Globus pallidus (tissue), 1 donor: ENCODE data around the gene STK33.

Experiments used
- DNase-seq: peaks from one replicate; pipeline ENCODE4 v3.0.0-alpha.2; 2015; ENCODE audit warnings: low spot score

The STK33 gene

DNA sequence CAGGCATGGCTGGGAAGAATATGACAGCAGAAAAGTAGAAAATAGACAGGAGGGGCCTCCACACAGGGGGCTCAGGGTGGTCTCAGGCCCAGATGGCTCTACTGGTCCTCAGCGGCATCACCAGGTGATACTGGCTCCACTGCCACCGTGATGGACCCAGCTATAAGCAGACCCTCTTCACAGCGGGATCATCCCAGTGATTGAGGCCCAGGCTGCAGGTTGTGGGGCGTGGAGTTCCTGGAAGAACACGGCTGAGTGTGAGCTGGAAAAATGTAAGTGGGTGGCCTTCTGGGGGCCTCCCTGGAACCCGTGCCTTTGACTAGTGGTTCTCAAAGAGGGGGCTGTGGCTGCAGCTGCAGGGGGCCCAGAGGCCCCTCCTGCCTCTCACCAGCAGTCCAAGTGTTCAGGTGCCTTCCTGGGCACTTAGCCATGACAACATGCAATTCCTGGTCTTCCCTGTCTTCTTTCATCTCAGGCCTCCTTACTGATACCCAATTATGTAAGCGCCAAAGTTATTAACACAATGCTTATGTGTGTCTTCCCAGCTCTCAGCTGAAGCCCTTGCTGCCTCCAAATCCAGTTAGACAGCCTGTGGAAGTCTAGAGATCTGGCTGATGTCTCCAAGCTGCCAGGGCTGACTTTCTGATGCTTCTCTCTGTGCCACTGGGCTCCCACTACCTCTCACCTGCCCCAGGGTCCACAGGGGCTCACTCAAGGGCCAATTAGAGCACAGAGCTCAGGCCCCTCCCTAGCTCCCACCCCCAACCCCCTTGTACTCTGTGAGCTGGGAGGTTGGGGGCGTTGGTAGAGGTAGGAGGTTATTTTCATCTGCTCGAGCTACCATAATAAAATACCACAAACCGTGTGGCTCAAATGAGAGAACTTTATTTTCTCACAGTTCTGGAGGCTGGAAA lies 220.3 kb downstream of the STK33 start:
- DNase-seq = no peak

DNA sequence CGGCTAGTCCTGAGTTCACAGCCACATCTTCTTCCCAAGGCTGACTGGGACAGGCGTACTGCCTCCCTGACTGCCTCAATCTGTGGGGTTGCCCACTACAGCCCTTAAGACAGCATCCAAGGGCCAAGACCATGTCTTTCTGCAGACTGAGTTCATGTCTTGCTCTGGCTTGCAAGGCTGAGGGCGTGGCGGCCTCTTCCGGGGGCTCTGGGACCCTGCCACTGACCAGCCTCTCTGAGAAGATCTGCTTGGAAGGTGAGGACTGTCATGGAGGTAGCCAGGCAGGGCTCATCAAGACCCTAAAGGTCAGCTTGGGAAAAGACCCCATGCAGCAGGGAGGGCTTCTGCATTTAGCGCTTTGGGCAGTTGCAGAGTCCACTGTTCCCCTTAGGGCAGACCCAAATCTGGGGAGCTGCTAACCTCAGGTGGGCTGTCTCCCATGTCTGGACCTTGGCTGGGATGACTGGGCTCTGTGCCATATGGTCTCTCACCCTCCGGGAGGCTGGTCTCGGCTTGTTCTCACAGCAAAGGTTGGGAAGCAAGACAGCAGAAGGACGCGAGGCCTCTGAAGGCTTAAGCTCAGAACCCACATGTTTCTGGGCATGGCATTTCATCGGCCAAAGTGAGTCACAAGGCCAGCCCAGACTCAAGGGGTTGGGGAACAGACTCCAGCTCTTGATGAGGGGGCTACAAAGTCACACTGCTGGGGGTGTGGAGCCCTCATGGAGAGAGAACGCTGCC lies 221.2 kb downstream of the STK33 start:
- no peak for DNase-seq

DNA sequence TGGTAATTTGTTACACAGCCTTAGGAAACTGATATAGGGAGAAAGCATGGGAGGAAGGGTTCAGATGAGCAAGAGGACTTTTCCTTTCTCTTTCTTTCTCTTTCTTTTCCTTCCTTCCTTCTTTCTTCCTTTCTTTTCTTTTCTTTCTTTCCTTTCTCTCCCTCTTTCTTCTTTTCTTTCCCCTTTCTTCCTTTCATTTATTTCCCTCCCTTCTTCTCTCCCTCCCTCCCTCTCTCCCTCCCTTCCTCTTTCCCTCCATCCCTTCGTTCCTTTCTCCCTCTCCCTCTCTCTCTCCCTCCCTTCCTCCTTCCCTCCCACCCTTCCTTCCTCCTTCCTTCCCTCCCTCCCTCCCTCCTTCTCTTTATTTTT lies 222.5 kb downstream of the STK33 start:
- DNase-seq = no peak

DNA sequence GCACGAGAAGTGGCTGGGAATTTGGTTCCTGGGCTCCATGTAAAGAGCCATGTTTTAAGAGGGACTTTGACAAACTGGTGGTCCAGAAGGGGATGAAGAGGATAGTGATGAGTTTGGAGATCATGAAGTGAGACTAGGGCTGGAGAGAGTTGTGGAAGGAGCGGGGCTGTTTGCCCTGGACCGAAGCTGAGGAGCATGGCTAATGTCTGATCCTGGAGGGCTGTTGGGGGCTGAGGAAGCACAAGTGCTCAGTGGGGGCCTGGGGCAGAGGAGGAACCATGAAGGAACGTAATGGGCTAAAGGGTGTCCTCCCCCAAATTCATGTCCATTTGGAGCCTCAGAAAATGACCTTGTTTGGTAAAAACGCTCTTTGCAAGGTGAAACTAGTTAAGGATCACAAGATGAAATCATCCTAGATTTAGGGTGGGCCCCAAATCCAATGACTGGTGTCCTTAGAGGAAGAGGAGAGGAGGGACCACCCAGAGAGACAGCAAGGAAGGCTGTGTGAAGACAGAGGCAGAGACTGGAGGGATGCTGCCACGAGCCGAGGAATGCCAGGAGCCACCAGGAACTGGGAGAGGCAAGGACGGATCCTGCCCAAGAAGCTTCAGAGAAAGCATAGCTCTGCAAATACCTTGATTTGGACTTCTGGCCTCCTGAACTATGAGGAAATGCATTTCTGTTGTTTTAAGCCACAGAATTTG lies 223.1 kb downstream of the STK33 start:
- DNase-seq = no peak

DNA sequence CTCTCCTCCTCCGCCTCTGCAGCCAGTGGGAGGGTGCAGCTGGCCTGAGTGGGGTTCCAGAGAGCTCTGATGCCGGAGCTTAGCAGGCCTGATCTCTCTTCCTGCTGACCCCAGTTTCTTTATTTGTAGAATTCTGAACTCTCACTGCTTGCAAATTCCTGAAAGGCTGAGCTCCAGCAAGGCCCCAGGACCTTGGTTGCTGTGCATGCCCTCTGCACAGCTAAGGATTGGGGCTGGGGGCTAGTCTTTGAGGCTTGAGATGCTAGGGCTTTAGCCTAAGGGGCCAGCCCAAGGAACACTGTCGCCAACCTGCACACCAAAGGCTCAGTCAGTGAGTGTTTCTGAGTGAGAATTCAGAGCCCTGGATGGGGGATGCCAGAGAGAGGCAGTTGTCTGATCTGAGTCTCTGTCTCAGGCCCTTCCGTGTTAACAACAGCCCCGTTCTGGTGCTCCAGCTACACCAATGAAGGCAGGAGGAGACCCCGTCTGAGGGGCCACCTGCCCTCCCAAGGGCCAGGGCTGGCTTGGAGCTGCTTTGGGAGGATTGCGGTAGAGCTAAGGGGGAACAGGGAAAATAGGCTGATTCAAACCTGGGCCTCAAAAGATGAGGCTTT lies 224.3 kb downstream of the STK33 start:
- no peak for DNase-seq

DNA sequence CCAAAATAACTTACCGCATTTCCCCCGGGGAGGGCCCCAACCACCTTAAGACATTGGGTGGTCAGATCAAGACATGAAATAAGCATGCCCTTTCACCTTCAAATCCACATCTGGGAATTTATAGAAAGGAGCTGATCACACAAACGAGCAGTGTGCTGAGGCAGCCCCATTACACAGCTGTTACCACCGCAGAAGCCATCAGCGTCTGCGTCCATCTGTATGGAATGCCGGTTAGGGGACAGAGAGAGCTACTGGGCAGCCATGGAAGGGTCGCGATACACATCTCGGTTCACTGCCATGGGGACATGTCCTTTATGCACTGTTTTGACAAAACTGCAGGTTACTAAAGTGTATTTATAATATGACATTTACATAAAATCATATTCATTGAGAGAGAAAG lies 225.3 kb downstream of the STK33 start:
- no peak for DNase-seq

DNA sequence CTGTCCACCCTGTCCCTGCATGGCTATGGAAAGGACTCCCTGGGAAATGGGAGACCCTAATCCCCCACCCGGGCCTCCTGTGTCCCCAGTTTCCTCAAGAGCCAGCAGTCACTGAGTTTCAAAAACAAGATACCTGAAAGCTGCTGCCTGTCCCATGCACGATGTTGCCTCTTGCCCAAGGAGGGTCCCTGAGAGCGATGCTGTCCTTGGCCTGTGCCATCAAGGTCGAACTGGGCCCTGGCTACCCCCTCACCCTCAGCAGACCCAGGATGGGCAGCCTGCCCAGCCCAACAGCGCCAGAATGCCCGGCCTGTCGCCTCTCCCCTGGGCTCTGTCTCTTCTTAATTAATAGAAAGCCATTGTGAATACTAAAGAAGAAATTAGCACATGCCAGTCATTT lies 225.8 kb downstream of the STK33 start:
- DNase-seq = no peak

DNA sequence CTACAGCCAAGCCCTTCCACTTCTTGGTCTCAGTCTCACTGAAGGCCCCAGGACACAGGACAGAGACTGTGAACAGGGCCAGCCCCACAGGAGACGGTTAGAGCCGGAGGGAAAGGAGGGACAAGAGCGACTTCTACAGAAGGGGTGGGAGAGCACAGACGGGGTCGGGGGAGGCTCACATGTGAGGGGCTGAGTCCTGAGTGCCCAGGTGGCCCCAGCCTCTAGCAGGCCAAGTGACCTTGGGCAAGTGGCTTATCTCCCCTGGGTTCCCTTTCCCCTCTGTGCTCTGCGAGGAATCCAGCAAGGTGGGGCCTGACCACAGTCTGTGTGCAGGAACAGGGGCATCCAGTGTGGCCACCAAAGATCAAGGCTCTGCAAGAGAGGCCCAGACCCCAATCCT lies 227.7 kb downstream of the STK33 start:
- no peak for DNase-seq

DNA sequence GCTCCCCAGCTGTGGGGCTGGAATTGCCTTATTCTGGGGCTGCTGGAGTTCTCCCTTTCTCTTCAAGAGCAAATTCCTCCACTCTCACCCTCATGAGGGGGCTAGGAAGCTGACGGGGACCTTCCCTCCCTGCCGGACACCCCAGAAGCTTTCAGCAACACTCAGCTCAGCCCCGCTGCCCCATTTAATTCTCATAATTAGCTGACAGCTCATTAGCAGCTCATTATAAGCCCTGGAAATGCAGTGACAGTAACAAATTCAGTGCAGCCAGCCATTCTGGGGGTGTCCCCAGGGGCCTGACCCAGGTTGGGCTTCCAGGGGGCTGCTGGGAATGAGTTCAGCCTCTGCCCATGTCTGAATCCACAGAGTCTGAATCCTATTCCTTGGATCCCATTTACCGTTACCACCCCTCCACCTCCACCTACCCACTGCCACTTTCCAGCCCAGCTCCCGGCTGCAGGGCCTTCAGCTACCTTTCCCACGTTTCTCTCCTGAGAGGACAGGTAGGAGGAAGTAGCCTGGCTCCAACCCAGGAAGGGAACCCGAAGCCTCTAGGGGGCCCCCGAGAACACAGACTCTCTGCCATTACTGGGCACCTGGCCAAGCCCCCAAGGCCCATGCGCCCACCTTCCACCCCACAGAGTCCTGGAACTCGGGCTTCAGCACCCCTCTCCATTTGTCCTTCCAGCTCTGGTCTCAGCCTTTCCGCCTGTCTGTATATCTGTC lies 228.6 kb downstream of the STK33 start:
- no peak for DNase-seq

DNA sequence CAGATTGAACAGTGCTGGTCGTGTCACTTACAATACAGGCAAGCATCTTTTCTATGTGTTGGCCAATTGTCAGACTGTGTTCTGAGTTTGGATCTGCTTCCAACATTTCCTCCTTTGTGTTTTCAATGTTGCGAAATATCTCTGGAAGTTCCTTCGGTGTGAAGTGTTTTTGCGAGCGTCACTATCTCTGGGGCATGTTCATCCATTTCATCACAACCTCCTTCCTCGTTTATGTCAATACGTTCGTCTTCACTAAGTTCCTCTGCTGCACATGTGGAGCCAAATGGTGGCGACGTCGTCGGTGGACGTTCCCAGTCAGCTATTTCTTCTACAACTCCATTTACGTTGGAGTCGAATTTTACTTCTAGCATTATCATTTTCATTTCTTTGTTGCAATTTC lies 230.1 kb downstream of the STK33 start:
- no peak for DNase-seq

DNA sequence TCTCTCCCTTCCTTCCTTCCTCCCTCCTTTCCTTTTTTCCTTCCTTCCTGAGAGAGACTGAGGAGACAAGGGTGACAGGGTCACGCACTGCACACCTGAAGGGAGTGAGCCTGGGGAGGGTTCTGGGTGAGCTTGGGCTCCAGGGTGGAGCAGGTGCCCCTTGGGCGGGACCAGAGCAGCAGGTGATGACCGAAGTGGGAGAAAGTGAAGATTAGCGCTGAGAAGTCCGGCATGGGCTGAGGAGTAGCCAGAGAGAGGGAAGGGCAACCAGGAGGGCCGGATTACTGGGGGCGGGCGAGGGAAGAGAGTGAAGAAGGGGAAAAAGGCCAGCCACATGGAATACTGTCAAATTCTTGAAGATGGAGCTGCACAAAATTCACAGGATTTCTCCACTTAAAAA lies 231.1 kb downstream of the STK33 start:
- no peak for DNase-seq

DNA sequence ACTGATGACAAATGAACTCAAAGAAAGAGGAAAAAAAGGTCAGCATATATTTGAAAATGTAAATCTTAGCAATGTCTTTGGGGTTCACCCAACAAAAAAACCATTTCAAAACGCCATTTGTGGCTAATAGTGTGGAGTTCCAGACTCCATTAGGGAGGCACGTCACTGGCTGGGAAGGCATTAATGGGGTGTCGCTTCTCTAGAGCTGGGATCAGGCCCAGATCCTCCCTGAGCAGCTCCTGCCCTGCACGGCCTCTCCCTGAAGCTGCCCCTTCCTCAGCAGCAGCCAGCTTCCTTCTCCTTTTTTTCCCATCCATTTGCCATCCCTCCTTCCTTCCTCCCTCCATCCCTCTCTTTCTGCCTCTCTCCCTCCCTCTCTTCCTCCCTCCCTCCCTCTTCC lies 231.5 kb downstream of the STK33 start:
- DNase-seq = no peak

DNA sequence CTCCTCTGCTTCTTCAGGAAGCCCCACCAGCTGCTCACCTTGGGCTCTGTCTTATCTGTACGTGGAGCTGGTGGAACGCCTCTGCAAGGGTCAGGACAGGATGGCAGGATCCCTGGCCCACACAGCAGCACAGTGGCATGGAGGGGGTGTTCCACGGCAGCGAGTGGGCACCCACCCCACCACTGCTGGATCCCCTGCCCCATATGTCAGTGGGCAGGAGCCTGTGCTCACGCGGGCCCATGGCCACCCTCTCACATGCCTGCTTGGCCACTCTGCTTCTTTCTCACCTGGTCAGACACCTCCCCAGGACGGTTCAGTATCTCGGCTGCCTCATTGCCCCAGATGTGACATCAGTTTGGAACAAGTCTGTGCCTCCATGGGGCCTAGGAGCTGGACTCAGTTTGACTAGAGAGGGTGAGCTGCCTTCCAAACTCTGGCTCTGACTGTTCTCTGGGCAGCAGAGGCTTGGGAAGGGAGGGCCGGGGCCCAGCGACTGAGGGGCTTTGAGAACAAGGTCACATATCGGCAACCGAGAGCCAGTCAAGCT lies 232.3 kb downstream of the STK33 start:
- no peak for DNase-seq

DNA sequence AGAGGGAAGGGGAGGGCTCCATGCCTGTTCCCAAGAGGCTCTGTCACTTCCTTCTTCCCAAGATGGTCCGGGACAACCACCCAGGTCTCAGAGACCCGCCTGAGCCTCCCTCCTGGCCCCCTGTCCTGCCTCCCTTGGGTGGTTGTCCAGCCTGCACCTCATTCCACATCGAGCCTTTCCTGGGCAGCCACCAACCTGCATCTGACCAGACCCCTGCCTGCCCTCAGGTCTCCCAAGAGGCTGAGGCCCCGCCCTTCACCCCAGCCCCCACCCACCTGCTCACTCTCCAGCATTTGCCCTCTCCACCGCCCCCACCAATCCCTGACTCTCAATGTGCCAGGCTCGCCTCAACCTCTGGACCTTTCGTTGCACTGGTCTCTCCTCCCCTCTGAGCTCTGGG lies 232.8 kb downstream of the STK33 start:
- DNase-seq = no peak

DNA sequence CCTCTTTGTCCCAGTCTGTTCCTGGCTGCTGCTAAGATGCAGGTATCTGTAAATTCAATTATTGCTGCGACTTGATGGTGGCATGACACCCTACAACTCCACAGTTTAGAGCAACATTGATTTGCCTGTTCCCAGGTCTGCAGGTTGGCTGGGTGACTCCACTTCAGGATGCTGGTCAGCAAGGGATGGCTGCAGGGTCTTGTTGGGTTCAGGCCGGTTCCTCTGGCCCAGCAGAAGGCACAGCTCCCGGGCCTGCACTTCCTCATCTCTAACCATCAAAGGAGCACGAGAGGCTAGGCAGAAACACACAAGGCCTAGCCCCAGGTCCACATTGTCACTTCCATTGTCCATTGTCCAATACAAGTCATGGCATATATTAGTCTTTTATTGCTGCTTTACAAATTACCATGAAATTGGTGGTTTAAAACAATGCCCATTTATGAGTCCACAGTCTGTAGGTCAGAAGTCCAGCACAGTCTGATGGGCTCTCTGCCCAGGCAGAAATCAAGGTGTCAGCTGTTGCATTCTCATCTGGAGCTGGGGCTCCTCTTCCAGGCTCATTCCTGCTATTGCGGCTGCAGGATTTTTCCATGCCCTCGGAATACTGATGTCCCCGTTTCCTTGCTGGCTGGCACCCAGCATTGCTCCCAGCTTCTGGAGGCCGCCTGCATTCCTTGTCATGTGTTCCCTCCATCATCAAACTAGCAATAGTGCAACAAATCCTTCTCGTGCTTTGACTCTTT lies 233.8 kb downstream of the STK33 start:
- no peak for DNase-seq

DNA sequence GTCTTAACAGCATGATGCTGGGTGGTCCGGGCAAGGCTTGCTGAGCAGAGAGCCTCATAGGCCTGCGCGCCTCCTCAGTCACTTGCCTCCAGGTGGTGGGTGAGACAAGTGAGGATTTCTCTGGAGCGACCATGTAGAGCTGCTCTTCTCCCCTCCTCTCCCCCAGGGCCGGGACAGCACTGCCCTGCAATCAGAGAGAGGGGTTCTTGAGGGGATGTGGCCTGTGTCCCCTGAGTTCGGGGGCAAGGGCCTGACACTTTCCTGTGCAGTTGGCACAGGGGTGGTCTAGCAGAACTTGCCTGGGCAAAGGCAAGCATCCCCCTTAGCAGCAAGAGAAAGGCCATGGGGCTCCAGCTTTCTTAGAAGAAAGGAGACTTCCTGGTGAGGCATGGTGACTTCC lies 234.5 kb downstream of the STK33 start:
- no peak for DNase-seq

DNA sequence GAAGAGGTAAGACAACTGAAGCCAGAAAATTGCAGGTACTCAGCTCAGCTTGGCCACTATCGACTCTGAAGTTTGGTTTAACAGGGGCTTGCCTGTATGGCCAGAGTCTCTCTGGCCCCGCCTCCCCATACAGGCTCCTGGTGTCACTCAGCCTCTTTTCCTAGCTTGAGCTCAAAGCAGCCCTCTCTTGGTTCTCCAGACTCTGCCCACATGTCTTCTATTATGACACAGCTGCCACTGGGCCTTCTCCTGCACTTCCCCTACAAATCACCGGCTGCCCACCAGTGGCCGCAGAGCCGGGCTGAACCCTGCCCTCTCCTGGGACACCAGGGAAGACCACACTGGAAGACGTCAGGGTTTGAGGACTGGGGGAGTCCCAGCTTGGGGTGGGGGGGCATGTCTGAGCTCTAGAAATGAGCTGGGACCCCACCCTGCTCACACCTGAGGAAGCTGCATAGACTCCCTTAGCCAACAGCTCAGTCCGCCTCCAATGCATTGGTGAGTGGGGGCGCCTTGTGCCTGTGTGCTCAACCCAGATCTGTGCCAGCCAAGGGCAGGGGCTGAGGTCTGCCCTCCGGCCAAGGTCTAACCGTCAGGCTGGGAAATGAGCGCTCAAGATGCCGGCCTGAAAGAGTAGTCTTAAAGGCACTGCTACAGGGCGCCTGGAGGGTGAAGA lies 236.0 kb downstream of the STK33 start:
- no peak for DNase-seq

DNA sequence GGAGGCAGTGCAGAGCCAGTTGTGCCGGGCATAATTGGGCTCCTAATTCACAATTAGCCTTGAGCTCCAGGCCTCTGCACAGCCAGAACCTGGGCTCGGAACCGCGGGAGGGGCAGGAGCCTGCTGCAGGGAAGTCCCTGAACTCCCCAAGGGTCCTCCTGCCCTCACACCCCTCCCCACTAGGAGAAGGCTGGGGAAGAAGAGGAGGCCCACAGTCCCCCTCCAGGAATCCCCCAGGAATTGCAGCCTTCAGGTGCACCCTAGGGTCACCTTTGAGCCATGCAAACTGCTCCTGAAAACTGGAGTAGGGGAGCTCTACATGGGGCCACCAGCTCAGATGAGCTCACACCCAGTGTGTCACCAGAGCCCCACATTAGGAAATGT lies 236.5 kb downstream of the STK33 start:
- no peak for DNase-seq

DNA sequence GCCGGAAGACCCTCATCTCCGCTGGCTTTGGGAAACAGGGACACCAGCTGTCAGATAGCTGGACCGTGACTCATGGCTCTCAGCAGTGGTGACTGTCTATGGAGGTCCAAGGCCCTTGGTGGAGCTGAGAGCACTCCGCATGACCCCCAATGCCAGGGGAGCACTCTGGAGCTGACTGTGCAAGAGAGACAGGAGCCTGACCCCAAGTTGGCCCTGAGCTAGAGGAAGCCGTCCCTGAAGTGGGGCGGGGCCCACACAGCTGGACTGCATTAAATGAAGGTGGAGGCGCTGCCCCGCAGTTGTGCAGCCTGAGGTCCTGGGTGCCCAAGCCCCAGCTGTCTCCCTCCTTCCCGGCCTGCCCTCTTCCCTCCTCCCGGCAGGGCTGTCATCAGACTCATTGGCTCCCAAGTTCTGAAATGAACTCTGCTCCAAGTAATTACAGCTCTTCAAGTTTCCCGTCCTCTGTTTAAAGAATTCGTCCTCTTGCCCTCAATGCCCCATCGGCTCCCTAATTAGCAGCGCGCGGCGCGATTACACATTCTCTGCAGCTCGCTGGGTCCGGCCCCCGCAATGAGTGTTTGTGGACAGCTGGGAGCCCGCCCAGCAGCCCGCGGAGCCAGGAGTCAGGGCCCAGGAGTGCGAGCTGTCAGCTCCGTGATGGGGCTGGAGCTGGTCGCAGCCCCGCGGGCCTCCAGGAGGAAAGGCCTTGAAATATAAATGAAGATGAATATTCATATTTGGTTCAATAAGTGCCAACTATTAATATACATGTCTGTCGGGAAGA lies 237.1 kb downstream of the STK33 start:
- no peak for DNase-seq
